ENCODE results near the gene WDR88. TPM values are rescaled to one million over a fixed set of nuclear protein-coding genes. Genes with fewer than 3 reads are reported as not detected.

WDR88 gene
- total and polyA plus RNA-seq, 2 of the 13 experiments (the other 11 are each of a cell fraction or from before 2014, with no cell fraction given) = not detected

DNA sequence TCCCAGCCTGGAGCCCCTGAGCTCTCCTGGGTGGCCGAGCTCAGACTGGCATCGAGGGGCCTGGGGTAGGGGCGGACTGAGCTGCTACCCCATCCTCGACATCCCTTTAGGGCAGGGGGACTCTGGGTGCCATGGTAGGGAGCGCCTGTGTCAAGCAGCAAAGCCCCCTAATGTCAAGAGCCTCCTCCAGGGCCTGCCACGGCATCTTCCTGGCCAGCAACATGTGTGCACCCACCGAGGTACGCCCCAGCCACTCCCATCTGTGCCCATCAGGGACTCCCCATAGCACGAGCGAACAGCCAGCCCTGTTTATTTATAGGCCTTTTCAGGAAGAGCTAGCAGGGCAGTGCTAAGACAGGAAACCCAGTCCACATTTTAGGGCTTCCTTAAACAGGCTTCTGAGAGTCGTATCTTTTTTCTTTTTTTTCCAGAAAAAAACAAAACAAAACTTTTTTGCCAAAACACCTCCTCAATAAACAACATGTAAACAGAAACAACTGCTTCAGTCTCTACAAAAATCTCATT is 76.5 kb downstream of the WDR88 start:
- no TSS peak for BruUV-seq (replicated peaks)
- no peak overlapping the region for H3K4me3 ChIP-seq (replicated peaks in 1 of 3; ENCODE audit: insufficient read depth in 1 of 3, low read depth in 2 of 3, low read length in 3 of 3)
- CTCF ChIA-PET (ENCODE audit: low intra/inter-chr PET ratio, low total read pairs) = no interaction called here
- POLR2A ChIA-PET = no interaction called here
- FAIRE-seq (no peak), ATAC-seq (no peak), DNase-seq (ENCODE audit: low spot score) (no peak)
- peaks cover 12% of the 10 kb centered on the region for H3K4me1 ChIP-seq (ENCODE audit: insufficient read depth, low read length)
- H2AFZ ChIP-seq (ENCODE audit: low read length) = no peak overlapping the region
- no peak overlapping the region for H3K9ac ChIP-seq (ENCODE audit: insufficient read depth, low read depth, low read length)
- no peak overlapping the region for H3K4me2 ChIP-seq (ENCODE audit: low read depth, low read length)
- in situ Hi-C loops (cut with HindIII; ENCODE audit: extremely low pct_ligation_motif_present, low pct_unique_long_range_greater_than_20kb) (no loop called here), intact Hi-C loops (cut with micrococcal nuclease; ENCODE audit: unreplicated experiment) (no loop called here)
- H3K36me3 ChIP-seq (replicated peaks in 1 of 2; ENCODE audit: control insufficient read depth in 1 of 2, insufficient read depth in 2 of 2, low read length in 2 of 2) = peaks cover 10 to 12% of the 10 kb centered on the region in 2 experiments; a peak in 4 of 5 replicates
- no peaks in the 10 kb centered on the region for H3K79me2 ChIP-seq (ENCODE audit: insufficient read depth, low read length)
- H3K9me3 ChIP-seq (ENCODE audit: low read length) = no peaks in the 10 kb centered on the region
- whole genome bisulfite sequencing (ENCODE audit: low lambda C conversion rate) = 79% methylated on average over 3 of the region's 11 CpGs
- H3K27ac ChIP-seq (ENCODE audit: extremely low read length, insufficient read depth, low read length) = no peak overlapping the region
- peaks cover 6 to 7% of the 10 kb centered on the region in 2 experiments; a peak in 2 of 5 replicates for H3K27me3 ChIP-seq (ENCODE audit: control insufficient read depth in 1 of 2, insufficient read depth in 2 of 2, low read length in 2 of 2)
- TF ChIP-seq POLR2A (IDR thresholded peaks at IDR 0.05; ENCODE audit: insufficient read depth in 1 of 2, low read depth in 2 of 2, low read length in 2 of 2) (no peak), MATR3 (CRISPR knock-in tag; IDR thresholded peaks at IDR 0.05) (no peak), AGO2 (optimal IDR thresholded peaks at IDR 0.05; ENCODE audit: low read depth, low read length) (peak; percentile 11)
- TF ChIP-seq, protein P1, sequence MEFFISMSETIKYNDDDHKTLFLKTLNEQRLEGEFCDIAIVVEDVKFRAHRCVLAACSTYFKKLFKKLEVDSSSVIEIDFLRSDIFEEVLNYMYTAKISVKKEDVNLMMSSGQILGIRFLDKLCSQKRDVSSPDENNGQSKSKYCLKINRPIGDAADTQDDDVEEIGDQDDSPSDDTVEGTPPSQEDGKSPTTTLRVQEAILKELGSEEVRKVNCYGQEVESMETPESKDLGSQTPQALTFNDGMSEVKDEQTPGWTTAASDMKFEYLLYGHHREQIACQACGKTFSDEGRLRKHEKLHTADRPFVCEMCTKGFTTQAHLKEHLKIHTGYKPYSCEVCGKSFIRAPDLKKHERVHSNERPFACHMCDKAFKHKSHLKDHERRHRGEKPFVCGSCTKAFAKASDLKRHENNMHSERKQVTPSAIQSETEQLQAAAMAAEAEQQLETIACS (CRISPR knock-in tag; IDR thresholded peaks at IDR 0.05) = no peak
- TF ChIP-seq, protein P2, sequence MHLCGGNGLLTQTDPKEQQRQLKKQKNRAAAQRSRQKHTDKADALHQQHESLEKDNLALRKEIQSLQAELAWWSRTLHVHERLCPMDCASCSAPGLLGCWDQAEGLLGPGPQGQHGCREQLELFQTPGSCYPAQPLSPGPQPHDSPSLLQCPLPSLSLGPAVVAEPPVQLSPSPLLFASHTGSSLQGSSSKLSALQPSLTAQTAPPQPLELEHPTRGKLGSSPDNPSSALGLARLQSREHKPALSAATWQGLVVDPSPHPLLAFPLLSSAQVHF (CRISPR knock-in tag; IDR thresholded peaks at IDR 0.05) = no peak
- H4K20me1 ChIP-seq (ENCODE audit: insufficient read depth, low read length) = no peaks in the 10 kb centered on the region
